ENCODE data around the gene NCOA5.

DNA sequence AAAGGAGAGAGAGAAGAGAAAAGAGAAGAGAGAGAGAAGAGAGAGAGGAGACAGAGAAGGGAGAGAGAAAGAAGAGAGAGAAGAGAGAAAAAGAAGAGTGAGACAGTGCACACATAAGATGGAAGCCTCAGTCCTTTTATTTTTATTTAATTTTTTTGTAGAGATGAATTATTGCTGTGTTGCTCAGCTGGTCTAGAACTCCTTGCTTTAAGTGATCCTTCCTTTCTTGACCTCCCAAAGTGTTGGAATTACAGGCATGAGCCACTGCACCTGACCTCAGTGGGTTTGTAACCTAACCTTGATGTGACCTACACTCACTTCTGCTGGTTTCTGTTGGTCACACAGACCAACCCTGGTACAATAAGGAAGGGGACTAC is 22.1 kb upstream of the NCOA5 start:
- no peak for TF ChIP-seq EP300 (IDR thresholded peaks at IDR 0.05)
- TF ChIP-seq, protein P1, sequence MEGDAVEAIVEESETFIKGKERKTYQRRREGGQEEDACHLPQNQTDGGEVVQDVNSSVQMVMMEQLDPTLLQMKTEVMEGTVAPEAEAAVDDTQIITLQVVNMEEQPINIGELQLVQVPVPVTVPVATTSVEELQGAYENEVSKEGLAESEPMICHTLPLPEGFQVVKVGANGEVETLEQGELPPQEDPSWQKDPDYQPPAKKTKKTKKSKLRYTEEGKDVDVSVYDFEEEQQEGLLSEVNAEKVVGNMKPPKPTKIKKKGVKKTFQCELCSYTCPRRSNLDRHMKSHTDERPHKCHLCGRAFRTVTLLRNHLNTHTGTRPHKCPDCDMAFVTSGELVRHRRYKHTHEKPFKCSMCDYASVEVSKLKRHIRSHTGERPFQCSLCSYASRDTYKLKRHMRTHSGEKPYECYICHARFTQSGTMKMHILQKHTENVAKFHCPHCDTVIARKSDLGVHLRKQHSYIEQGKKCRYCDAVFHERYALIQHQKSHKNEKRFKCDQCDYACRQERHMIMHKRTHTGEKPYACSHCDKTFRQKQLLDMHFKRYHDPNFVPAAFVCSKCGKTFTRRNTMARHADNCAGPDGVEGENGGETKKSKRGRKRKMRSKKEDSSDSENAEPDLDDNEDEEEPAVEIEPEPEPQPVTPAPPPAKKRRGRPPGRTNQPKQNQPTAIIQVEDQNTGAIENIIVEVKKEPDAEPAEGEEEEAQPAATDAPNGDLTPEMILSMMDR (IDR thresholded peaks at IDR 0.05): no peak
